GM23248 (cell line): Measurements from ENCODE around the gene FUOM. TPM values are rescaled to one million over a fixed set of nuclear protein-coding genes. Genes with fewer than 3 reads are reported as not detected.

Source experiments
- DNase-seq: peaks from one replicate; pipeline ENCODE4 v3.0.0-alpha.2; 2015
- H2AFZ ChIP-seq: fragments of 200-600 bp; sonication (generic); 2 replicates; pipeline ENCODE4 v1.6.1; 2016; ENCODE audit warnings: antibody characterized with exemption
- H3F3A ChIP-seq: fragments of 200-600 bp; sonication (generic); 2 replicates; pipeline ENCODE4 v1.6.1; 2016; ENCODE audit warnings: mild to moderate bottlenecking, antibody characterized with exemption, mixed run types; ENCODE audit not compliant: insufficient read depth
- H3K27ac ChIP-seq: fragments of 200-600 bp; sonication (generic); 2 replicates; pipeline ENCODE4 v1.5.1; 2016; ENCODE audit warnings: mild to moderate bottlenecking
- H3K27me3 ChIP-seq: fragments of 200-600 bp; sonication (generic); replicated peaks from 2 replicates; pipeline ENCODE4 v1.6.1; 2016; ENCODE audit warnings: mild to moderate bottlenecking; ENCODE audit not compliant: insufficient read depth
- H3K36me3 ChIP-seq: fragments of 200-600 bp; sonication (generic); 2 replicates; pipeline ENCODE4 v1.6.1; 2016; ENCODE audit warnings: low read depth, mild to moderate bottlenecking
- H3K4me1 ChIP-seq: fragments of 200-600 bp; sonication (generic); 2 replicates; pipeline ENCODE4 v1.6.1; 2016; ENCODE audit warnings: mild to moderate bottlenecking; ENCODE audit not compliant: insufficient read depth
- H3K4me2 ChIP-seq: fragments of 200-600 bp; sonication (generic); one replicate; pipeline ENCODE4 v1.6.1; 2016; ENCODE audit warnings: mild to moderate bottlenecking; ENCODE audit not compliant: unreplicated experiment
- H3K4me3 ChIP-seq: fragments of 200-600 bp; sonication (generic); 2 replicates; pipeline ENCODE4 v1.5.1; 2016; ENCODE audit warnings: mild to moderate bottlenecking
- H3K79me2 ChIP-seq: fragments of 200-600 bp; sonication (generic); 2 replicates; pipeline ENCODE4 v1.6.1; 2016; ENCODE audit warnings: mild to moderate bottlenecking; ENCODE audit not compliant: insufficient read depth
- H3K9ac ChIP-seq: fragments of 200-600 bp; sonication (generic); 2 replicates; pipeline ENCODE4 v1.6.1; 2016; ENCODE audit warnings: mild to moderate bottlenecking
- H3K9me2 ChIP-seq: fragments of 200-600 bp; sonication (generic); 2 replicates; pipeline ENCODE4 v1.6.1; 2016; ENCODE audit warnings: mixed run types, mild to moderate bottlenecking, moderate library complexity; ENCODE audit not compliant: insufficient read depth
- H3K9me3 ChIP-seq: fragments of 200-600 bp; sonication (generic); one replicate; pipeline ENCODE4 v1.6.1; 2017; ENCODE audit warnings: low read depth
- H4K20me1 ChIP-seq: fragments of 200-600 bp; sonication (generic); 2 replicates; pipeline ENCODE4 v1.6.0; 2016; ENCODE audit not compliant: insufficient read depth
- EZH2 ChIP-seq: fragments of 200-600 bp; sonication (generic); IDR thresholded peaks from 2 replicates; pipeline ENCODE4 v1.6.1; 2018; ENCODE audit warnings: antibody characterized with exemption, mild to moderate bottlenecking; ENCODE audit not compliant: insufficient read depth, poor library complexity, severe bottlenecking
- EZH2phosphoT487 ChIP-seq: fragments of 200-600 bp; sonication (generic); IDR thresholded peaks from 2 replicates; pipeline ENCODE4 v1.6.1; 2018; ENCODE audit warnings: antibody characterized with exemption, moderate library complexity, mild to moderate bottlenecking, low read depth; ENCODE audit not compliant: insufficient read depth
- WGBS, 2 experiments: methylation state at CpG; one replicate each; pipeline ENCODE4 v1.1.6; 2015 to 2017; ENCODE audit warnings: low lambda C conversion rate in 2 of 2, low coverage in 1 of 2; ENCODE audit errors: missing lambda C conversion rate in 2 of 2; 5-methylcytosine and 5-hydroxymethylcytosine counted together
- in situ Hi-C: fragments of 300-500 bp; cut with MboI; formaldehyde crosslinking; loops from 2 replicates; pipeline ENCODE4 v1.15.0; 2020
- polyA plus RNA-seq: library from polyadenylated mRNA; unstranded; fragments of >200 nt; fragmentation: Nextera tagmentation; extraction: Ambion mirVana; gene quantifications from 2 replicates; pipeline ENCODE4 v1.2.1, GENCODE V29; 2016
- total RNA-seq: library from RNA; depleted of rRNA; stranded (reverse); fragments of >200 nt; shearing (Covaris generic); gene quantifications from 2 replicates; pipeline ENCODE4 v1.2.3, GENCODE V29; 2014

The FUOM gene
- total and polyA plus RNA-seq, 2 experiments from 2014 or later, result 21.5 to 24.5 TPM

DNA sequence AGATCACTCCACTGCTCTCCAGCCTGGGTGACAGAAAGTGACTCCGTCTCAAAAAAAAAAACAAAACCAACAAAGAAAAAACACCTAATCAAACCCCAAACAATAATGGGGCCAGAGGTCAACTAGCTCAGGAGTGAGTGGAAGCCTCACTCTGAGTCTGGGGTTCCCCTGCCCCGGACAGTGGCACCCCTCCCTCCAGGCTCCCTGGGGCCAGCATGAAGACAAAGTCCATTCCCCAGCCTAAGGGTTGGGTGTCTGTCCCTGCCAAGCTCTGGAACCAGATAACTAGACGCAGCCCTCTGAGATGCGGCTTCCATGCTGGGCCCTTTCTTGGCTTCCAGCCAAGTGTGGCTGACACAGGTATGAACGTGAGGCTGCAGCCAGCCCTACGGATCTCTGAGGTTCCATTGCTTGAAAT lies 1.7 kb upstream of the FUOM start:
- Histone ChIP-seq H3K79me2 (no peaks in the 10 kb centered on the region), H3K4me3 (no peak overlapping the region), H2AFZ (no peak overlapping the region), H3K4me2 (no peak overlapping the region), H3K9ac (no peak overlapping the region), H3K9me2 (no peaks in the 10 kb centered on the region), H3F3A (0 out of 2 replicates have a peak, but pooled peaks cover 3% of the 10 kb centered on the region), H3K27me3 (no peaks in the 10 kb centered on the region), H4K20me1 (no peaks in the 10 kb centered on the region), H3K9me3 (no peaks in the 10 kb centered on the region), H3K4me1 (no peaks in the 10 kb centered on the region), H3K36me3 (no peaks in the 10 kb centered on the region), H3K27ac (no peak overlapping the region)
- TF ChIP-seq EZH2 (no peak), EZH2phosphoT487 (no peak)
- no peak for DNase-seq
- in situ Hi-C loops, result no loop called here
- WGBS, 2 experiments, result 48 to 58% methylated on average over 5 to 6 of the region's 6 CpGs

DNA sequence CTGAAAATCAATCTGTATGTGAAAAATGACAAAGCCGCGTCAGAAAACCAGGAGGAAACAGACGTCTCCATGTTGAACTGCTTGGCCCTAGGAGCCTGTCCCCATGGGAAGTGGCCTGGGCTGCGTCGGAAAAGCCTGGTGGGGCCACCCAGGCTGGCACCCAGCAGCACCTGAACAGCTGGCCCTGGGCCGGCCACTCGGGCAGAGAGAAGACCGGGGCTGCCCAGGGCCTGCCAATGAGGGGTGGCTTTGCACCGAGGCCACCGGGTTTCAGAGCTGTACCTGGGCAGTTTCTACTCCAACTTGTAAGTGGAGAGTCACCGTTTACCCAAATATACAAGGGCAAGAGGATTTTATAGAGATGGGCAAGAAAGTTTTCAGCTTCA lies 1.1 kb upstream of the FUOM start:
- in situ Hi-C loops, result no loop called here
- TF ChIP-seq EZH2phosphoT487, result no peak
- TF ChIP-seq EZH2, result no peak
- WGBS, 2 experiments, result 69 to 70% methylated on average over 11 of the region's 11 CpGs
- no peaks in the 10 kb centered on the region for H3K4me1 ChIP-seq
- H3K79me2 ChIP-seq, result no peaks in the 10 kb centered on the region
- no peak overlapping the region for H3K27ac ChIP-seq
- no peaks in the 10 kb centered on the region for H4K20me1 ChIP-seq
- no peaks in the 10 kb centered on the region for H3K9me2 ChIP-seq
- no peak overlapping the region for H3K4me2 ChIP-seq
- H3K4me3 ChIP-seq, result no peak overlapping the region
- DNase-seq, result no peak
- H3K9me3 ChIP-seq, result no peaks in the 10 kb centered on the region
- H2AFZ ChIP-seq, result no peak overlapping the region
- no peaks in the 10 kb centered on the region for H3K36me3 ChIP-seq
- no peaks in the 10 kb centered on the region for H3K27me3 ChIP-seq
- 0 out of 2 replicates have a peak, but pooled peaks cover 3% of the 10 kb centered on the region for H3F3A ChIP-seq
- no peak overlapping the region for H3K9ac ChIP-seq

DNA sequence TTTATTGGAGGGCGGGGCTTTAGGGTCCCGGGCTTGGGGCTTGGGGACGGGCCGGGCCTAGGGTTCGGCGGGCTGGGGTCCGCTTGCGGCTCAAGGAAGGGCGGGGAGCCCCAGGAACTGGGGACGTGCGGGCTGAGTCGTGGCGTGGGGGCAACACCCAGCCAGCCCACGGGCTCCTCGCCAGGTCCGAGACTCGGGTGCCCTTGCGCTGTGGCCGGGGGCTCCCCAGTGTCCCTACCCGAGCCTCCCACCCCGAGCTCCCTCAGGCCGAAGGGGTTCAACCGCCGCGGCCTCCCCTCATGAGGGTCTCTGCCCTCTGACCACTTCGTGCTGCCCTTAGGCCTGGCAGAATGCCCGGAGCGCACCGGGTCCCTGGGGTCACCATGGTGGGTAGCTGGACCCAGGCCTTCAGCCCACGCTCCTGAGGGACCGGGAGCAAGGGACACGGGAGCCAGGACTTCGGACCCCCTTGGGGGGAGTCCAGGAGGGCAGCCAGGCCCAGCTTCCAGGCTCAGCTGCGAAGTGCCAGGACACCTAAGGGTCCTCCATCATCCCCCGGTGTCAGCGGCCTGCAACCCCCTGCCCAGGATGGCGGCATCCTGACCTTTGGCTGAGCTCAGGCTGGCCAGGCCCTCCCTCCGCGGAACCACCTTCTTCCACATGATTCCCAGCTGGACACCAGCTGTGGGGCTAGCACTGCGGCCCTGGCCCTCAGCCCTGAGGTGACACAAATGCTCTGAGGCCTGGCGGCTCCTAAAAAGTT lies 524 bp upstream of the FUOM start:
- H3K27me3 ChIP-seq, result no peaks in the 10 kb centered on the region
- no peak for DNase-seq
- no peaks in the 10 kb centered on the region for H3K9me3 ChIP-seq
- H3K4me2 ChIP-seq, result no peak overlapping the region
- no peak overlapping the region for H3K9ac ChIP-seq
- TF ChIP-seq EZH2 (no peak), EZH2phosphoT487 (no peak)
- no peak overlapping the region for H2AFZ ChIP-seq
- H3F3A ChIP-seq, result 0 out of 2 replicates have a peak, but pooled peaks cover 3% of the 10 kb centered on the region
- H3K27ac ChIP-seq, result no peak overlapping the region
- no peaks in the 10 kb centered on the region for H4K20me1 ChIP-seq
- H3K4me3 ChIP-seq, result no peak overlapping the region
- no peaks in the 10 kb centered on the region for H3K36me3 ChIP-seq
- WGBS, 2 experiments, result 62 to 69% methylated on average over 24 to 34 of the region's 41 CpGs
- H3K79me2 ChIP-seq, result no peaks in the 10 kb centered on the region
- no peaks in the 10 kb centered on the region for H3K9me2 ChIP-seq
- in situ Hi-C loops, result no loop called here
- H3K4me1 ChIP-seq, result no peaks in the 10 kb centered on the region

DNA sequence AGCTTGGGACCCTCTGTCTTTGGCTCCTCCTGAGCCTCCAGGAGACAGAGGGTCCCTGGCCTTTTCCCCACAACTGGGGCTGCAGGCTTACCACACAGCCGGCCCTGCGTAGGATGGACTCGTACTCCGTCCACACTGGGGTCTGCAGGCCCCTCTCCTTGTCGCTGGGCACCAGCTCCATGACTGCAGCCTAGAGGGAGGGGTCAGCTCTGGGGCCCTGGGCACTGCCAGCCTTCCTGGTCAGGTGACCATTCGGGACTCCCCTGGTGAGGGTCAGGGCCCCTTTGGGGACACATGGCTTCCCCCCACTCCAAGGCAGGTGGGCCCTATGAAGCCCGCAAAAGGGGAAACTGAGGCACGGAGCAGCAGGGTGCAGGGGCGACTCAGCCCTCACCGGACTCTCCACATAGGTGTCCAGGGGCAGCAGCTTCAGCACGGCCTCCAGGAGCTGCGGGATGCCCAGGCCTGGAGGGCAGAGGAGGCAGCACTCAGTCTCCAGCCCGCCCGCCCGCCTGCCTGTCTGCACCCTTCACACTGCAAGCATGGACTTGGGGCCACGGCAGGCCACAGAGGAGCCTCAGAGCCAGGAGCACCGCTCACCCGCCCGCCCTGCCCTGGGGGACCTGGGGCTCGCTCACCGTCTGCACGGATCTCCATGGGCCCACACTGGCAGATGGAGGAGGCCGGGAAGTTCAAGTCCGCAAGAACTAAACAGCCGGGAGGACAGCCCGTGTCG lies 1.1 kb downstream of the FUOM start:
- Histone ChIP-seq H3K4me3 (peak overlapping the region; percentile 63), H3F3A (0 out of 2 replicates have a peak, but pooled peaks cover 3% of the 10 kb centered on the region), H3K4me2 (peak overlapping the region; percentile 48), H4K20me1 (no peaks in the 10 kb centered on the region), H3K4me1 (no peaks in the 10 kb centered on the region), H3K36me3 (no peaks in the 10 kb centered on the region), H3K27me3 (no peaks in the 10 kb centered on the region), H2AFZ (peak overlapping the region; percentile 89), H3K27ac (no peak overlapping the region), H3K9me3 (no peaks in the 10 kb centered on the region), H3K79me2 (no peaks in the 10 kb centered on the region), H3K9me2 (no peaks in the 10 kb centered on the region), H3K9ac (peak overlapping the region; percentile 67)
- 46 to 48% methylated on average over 21 to 27 of the region's 27 CpGs for WGBS, 2 experiments
- in situ Hi-C loops, result no loop called here
- TF ChIP-seq EZH2, result no peak
- TF ChIP-seq EZH2phosphoT487, result no peak
- DNase-seq, result peak; percentile 33
